Mucosa of stomach (tissue), 1 donor: ENCODE results near the gene TNRC18.
"Not testable (repeated sequence)": the region's sequence is repeated elsewhere in the genome, so short reads cannot be mapped to it uniquely, and the experiment has no call there.

Source experiments
- H3K27me3 ChIP-seq: one replicate; pipeline ENCODE4 v1.7.0; 2013; ENCODE audit warnings: mild to moderate bottlenecking, low read length; ENCODE audit not compliant: control insufficient read depth, insufficient read depth
- H3K36me3 ChIP-seq: one replicate; pipeline ENCODE4 v1.7.0; 2013; ENCODE audit warnings: low read length; ENCODE audit not compliant: control insufficient read depth, insufficient read depth
- H3K4me1 ChIP-seq: one replicate; pipeline ENCODE4 v1.7.0; 2013; ENCODE audit warnings: mild to moderate bottlenecking, low read length; ENCODE audit not compliant: control insufficient read depth, insufficient read depth
- H3K4me3 ChIP-seq: one replicate; pipeline ENCODE4 v1.7.0; 2013; ENCODE audit warnings: low read length
- H3K9ac ChIP-seq: one replicate; pipeline ENCODE4 v1.7.0; 2013; ENCODE audit warnings: mild to moderate bottlenecking, low read length, moderate library complexity
- H3K9me3 ChIP-seq: one replicate; pipeline ENCODE4 v1.7.0; 2013; ENCODE audit warnings: mild to moderate bottlenecking, low read length, moderate library complexity; ENCODE audit not compliant: control insufficient read depth
- donor health status: Pancreatic carcinoma.

The TNRC18 gene

DNA sequence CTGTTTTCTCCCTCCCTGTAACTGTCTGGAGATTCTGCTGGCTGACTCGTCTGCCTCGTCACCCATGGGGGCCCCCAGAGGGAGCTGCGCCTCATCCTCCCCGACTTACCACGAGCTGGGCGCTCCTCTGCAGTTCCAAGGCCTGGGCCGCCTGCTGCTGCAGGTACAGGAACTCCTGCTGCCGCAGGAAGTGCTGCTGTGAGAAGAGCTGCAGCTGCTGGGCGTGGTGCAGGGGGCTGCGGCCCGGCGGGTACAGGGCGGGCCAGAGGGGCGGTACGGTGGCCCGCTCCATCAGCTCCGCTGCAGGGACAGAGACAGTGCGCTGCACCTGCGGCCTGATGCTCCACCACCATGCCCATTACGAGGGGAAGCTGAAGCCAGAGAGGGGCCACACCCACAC, 47.7 kb downstream of the TNRC18 start:
- Histone ChIP-seq H3K9ac (no peak overlapping the region), H3K4me3 (no peak overlapping the region), H3K9me3 (no peaks in the 10 kb centered on the region), H3K4me1 (no peaks in the 10 kb centered on the region), H3K36me3 (peaks cover 15% of the 10 kb centered on the region), H3K27me3 (no peaks in the 10 kb centered on the region)

DNA sequence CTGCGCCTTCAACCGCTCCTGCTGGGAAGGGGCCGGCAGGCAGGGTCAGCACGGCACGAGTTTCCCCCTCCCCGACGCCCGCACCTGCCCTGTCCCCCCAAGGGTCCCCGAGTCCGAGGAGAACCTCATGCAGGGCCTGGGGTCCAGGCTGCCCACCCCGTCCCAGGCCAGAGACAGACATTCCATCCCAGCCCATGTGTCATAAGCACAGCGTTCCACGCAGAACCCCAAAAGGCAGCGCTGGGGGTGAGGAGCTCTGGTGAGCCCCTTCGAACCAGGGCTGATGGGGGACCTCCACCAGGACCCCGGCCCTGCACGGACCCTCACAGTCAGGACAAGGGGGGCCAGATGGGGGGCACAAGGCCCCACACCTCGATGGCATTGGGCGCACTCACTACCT, 49.2 kb downstream of the TNRC18 start:
- no peak overlapping the region for H3K4me3 ChIP-seq
- H3K4me1 ChIP-seq, result no peaks in the 10 kb centered on the region
- H3K9ac ChIP-seq, result no peak overlapping the region
- H3K9me3 ChIP-seq, result no peaks in the 10 kb centered on the region
- no peaks in the 10 kb centered on the region for H3K27me3 ChIP-seq
- H3K36me3 ChIP-seq, result peaks cover 21% of the 10 kb centered on the region

DNA sequence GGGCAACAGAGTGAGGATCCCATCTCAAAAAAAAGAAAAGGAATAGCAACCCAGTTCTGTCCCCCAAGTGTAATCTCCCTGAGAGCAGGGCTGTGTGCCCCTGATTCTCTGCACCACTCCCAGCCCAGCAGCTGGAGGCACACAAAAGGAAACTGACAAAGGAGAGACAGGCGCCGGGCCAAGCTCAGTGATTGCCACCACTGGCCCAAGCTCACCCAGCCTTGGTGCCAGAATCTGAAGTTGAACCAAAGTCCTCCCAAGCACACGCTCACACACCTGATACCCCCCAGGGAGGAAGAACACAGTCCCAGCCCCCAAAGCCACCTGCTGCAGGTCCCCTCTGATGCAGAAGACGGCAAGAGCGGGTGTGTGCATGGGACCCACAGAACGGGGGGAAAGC, 50.3 kb downstream of the TNRC18 start:
- Histone ChIP-seq H3K36me3 (peaks cover 26% of the 10 kb centered on the region), H3K9me3 (no peaks in the 10 kb centered on the region)

DNA sequence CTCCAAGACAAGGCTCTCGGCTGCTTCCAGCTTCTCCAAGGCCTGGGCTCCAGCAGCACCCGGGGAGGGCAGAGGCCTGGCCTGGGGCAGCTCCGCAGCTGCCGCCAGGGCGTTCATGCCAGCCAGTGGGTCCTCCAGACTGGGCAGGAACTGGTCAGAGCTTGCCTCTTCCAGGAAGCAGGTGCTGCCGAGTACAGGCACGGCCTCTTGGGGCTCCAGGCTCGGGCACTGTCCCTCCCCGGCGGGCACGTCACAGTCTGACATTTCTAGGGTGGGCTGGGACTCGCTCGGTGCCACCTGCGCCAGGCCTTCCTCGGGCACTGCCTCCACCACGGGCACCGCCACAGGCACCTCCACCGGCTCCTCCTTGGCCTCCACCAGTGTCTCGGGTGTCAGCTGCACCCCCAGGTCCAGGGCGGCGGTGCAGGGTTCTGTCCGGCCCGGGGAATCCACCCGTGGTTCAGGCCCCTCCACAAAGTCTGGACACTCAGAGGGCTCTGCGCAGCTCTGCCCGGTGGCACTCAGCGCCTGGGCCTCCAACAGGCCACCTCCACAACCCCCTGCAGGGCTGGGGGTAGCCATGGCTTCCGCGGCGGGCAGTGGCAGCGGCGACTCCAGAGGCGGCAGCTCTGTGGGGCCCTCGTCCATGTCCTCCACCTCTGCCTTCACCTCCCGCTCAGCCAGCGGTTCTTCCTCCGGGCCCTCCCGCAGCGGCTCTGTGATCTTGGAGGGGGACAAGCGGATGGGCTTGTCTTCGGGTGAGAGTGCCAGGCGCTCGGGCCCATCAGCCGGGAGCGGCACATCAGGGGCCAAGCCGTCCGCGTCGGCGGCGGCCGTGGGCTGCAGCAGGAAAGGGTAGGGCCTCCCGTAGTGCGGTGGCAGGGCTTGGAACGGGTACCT, 52.9 kb downstream of the TNRC18 start:
- Histone ChIP-seq H3K9ac (no peak overlapping the region), H3K4me1 (peaks cover 3% of the 10 kb centered on the region), H3K9me3 (no peaks in the 10 kb centered on the region), H3K4me3 (no peak overlapping the region), H3K36me3 (peaks cover 23% of the 10 kb centered on the region), H3K27me3 (no peaks in the 10 kb centered on the region)

More for the DNA sequence above, 50.3 kb downstream of the TNRC18 start:
- Histone ChIP-seq H3K4me3 (no peak overlapping the region), H3K9ac (no peak overlapping the region), H3K4me1 (no peaks in the 10 kb centered on the region), H3K27me3 (no peaks in the 10 kb centered on the region)

DNA sequence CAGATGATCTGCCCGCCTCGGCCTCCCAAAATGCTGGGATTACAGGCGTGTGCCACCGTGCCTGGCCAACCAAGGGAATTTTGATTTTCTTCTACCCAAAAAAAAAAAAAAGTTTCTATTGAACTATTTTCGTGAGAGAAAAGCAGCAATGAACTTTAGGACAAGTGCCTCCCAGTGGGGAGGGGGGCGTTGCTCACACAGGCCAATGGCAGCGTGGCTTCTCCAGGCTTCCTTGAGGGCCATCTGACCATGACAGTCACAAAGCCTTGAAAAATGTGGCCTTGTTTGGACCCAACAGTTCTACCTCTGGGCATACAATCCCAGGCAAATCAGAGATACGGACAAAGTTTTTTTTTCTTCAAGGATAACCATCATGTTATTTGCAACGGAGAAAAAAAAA, 56.0 kb downstream of the TNRC18 start:
- no peak overlapping the region for H3K4me3 ChIP-seq
- H3K9me3 ChIP-seq, result no peaks in the 10 kb centered on the region
- peaks cover 3% of the 10 kb centered on the region for H3K4me1 ChIP-seq
- peaks cover 18% of the 10 kb centered on the region for H3K36me3 ChIP-seq
- no peak overlapping the region for H3K9ac ChIP-seq
- H3K27me3 ChIP-seq, result no peaks in the 10 kb centered on the region

DNA sequence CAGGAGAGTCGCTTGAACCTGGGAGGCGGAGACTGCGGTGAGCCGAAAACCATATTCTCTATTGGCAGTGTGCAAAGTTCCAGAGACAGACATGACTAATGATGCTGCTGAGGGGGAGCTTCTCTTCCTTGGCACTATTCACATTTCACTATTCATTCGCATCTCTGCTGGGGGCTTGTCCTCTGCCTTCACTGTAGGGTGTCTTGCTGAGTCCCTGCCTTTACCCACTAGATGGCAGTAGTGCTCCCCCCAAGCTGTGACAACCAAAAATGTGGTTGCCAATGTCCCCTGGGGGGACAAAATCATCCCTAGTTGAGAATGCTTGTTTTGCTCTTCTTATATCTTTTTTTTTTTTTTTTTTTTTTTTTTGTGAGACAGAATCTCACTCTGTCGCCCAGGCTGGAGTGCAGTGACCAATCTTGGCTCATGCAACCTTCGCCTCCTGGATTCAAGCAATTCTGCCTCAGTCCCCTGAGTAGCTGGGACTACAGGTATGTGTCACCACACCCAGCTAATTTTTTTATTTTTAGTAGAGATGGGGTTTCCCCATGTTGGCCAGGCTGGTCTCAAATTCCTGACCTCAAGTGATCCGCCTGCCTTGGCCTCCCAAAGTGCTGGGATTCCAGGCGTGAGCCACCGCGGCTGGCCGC, 57.5 kb downstream of the TNRC18 start:
- H3K4me1 ChIP-seq, H3K9ac ChIP-seq, H3K27me3 ChIP-seq, H3K4me3 ChIP-seq, H3K9me3 ChIP-seq: not testable (repeated sequence)
- H3K36me3 ChIP-seq, result peaks cover 17% of the 10 kb centered on the region

DNA sequence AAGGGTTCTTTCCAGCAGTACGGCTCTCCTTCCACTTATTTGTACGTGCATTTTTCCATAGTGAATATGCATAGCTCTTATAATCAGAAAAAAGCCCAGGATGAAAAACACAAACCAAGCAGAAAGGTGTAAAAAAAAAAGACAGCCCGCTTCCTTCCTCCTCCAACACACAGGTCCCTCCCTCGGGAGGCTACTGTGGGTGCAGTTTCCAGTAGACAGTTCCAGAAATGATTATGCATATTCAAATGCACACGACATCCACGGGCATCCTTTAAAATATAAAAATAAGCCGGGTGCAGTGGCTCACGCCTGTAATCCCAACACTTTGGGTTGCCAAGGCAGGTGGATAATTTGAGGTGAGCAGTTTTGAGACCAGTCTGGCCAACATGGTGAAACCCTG, 59.9 kb downstream of the TNRC18 start:
- no peak overlapping the region for H3K9ac ChIP-seq
- no peaks in the 10 kb centered on the region for H3K9me3 ChIP-seq
- H3K4me1 ChIP-seq, result peaks cover 3% of the 10 kb centered on the region
- peaks cover 17% of the 10 kb centered on the region for H3K36me3 ChIP-seq
- H3K4me3 ChIP-seq, result no peak overlapping the region
- H3K27me3 ChIP-seq, result no peaks in the 10 kb centered on the region

DNA sequence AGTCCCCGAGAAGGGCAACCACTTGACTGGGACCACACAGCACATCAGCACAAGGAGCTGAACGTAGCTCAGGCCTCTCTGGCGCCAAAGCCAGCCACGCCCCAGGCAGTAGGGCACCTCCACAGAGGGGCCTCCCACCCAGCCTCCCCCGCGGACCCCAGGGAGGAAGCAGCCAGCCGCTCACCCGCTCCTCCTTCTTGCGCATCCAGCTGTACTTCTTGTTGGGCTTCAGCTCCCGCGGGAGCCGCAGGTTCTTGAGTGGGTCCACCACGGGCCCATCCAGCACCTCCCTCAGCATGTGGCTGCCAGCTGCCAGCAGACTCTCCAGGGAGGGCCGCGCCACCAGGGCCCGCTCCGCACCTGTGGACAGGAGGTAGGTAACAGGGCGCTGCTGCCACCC, 61.2 kb downstream of the TNRC18 start:
- Histone ChIP-seq H3K27me3 (no peaks in the 10 kb centered on the region), H3K9me3 (no peaks in the 10 kb centered on the region), H3K9ac (no peak overlapping the region), H3K36me3 (peaks cover 17% of the 10 kb centered on the region), H3K4me3 (no peak overlapping the region), H3K4me1 (peaks cover 3% of the 10 kb centered on the region)

DNA sequence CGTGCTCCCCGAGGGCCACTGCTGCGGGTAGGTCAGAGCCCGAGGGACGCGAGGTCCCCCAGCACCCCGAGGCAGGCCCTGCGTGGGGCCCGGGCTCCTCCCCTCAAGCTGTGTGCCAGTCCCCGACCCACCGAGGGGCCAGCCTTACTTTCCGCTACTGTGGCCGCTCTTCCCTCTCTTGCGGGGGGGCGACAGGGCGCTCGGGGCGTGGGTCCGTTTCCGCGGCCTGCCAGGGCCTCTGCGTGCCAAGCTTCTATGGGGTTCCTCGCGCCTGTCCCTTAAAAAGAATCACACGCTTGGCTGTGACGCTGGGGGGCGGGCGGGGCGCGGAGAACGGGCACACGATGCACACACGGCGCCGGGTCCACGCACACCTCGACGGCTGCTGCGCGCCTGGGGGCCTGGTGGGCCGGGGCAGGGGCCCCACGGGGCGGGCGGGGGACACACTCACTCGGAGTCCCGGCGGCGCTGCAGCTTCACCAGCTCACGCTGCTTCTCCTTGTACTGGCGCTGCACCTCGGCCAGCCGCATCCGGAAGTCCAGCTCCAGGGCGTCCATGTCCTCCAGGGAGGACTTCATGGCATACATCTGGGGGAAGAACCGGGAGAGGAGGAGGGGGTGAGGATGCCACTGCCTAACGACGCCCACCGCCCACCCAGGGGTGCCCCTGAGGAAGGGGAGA, 62.0 kb downstream of the TNRC18 start:
- Histone ChIP-seq H3K4me1 (peaks cover 3% of the 10 kb centered on the region), H3K27me3 (no peaks in the 10 kb centered on the region), H3K4me3 (no peak overlapping the region), H3K36me3 (peaks cover 17% of the 10 kb centered on the region), H3K9ac (no peak overlapping the region), H3K9me3 (no peaks in the 10 kb centered on the region)

DNA sequence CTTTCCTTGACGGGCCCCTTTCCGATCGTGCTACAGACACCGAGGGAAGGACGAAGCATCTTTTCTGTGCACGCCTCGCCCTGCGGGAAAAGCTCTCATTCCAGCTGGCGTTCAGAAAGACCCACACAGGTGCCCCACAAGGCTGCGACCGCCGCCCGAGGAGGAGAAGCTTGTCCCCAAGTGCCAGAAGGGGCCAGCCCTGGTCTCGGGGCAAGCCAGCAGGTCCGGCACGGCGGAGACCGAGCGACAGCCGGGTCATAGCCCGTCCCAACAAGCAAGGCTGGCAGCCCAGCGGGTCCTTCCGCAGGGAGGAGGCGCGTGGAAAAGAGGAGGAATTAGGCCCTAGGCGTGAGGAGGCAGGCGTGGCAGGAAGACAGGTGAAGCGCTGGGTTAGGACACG, 62.7 kb downstream of the TNRC18 start:
- Histone ChIP-seq H3K9me3 (no peaks in the 10 kb centered on the region), H3K27me3 (no peaks in the 10 kb centered on the region), H3K4me3 (no peak overlapping the region), H3K4me1 (peaks cover 3% of the 10 kb centered on the region), H3K9ac (no peak overlapping the region), H3K36me3 (peaks cover 17% of the 10 kb centered on the region)

DNA sequence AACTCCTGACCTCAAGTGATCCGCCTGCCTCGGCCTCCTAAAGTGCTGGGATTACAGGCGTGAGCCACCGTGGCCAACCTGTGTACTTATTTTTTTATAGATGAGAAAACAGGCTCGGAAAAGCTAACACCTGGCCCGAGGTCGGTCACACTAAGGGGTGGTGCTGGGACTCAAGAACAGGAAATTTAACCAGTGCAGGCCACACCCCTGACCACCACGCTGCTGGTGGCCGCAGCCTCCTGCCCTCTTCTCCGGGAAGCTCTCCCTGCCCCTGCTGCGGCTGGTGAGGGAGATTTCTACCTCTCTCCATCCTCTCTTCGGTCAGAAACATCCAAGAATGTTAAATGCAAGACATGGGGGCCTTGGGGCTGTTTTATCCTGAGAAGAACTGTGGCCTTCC, 63.2 kb downstream of the TNRC18 start:
- Histone ChIP-seq H3K27me3 (no peaks in the 10 kb centered on the region), H3K9ac (no peak overlapping the region), H3K9me3 (no peaks in the 10 kb centered on the region), H3K36me3 (peaks cover 17% of the 10 kb centered on the region), H3K4me1 (peaks cover 3% of the 10 kb centered on the region), H3K4me3 (no peak overlapping the region)

DNA sequence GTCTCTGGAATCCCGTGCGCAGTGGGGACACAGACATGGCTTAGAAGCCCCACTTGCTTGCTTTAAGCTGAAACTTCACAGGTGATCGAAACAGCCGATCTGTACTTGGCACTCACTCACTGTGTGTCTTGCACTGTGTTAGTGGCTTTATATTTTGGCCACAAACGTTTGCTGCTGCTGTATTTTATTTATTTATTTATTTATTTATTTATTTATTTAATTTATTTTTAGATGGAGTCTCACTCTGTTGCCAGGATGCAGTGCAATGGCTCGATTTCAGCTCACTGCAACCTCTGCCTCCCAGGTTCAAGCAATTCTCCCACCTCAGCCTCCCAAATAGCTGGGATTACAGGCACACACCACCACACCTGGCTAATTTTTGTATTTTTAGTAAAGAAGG, 63.6 kb downstream of the TNRC18 start:
- H3K9ac ChIP-seq, H3K9me3 ChIP-seq, H3K4me1 ChIP-seq, H3K4me3 ChIP-seq, H3K27me3 ChIP-seq: not testable (repeated sequence)
- H3K36me3 ChIP-seq, result peaks cover 17% of the 10 kb centered on the region
